Measurements from ENCODE around the gene NACC2.
A peak's percentile ranks its signal among the peaks of the same experiment; 100 is the strongest.
"Not testable (repeated sequence)": the region's sequence is repeated elsewhere in the genome, so short reads cannot be mapped to it uniquely, and the experiment has no call there.

The NACC2 gene

GRCh38 chr9:135973277-135974219, 121.5 kb downstream of the NACC2 start:
- DNase-seq = no peak

GRCh38 chr9:135971892-135972291, 123.2 kb downstream of the NACC2 start:
- DNase-seq = no peak

GRCh38 chr9:135971111-135971766, 123.8 kb downstream of the NACC2 start:
- DNase-seq = peak; percentile 43

GRCh38 chr9:135970128-135970815, 124.8 kb downstream of the NACC2 start:
- DNase-seq = no peak

GRCh38 chr9:135969064-135969683, 125.9 kb downstream of the NACC2 start:
- DNase-seq = no peak

GRCh38 chr9:135968601-135969000, 126.5 kb downstream of the NACC2 start:
- DNase-seq = no peak

GRCh38 chr9:135968083-135968476, 127.0 kb downstream of the NACC2 start:
- no peak for DNase-seq

GRCh38 chr9:135966916-135967260, 128.2 kb downstream of the NACC2 start:
- DNase-seq = not testable (repeated sequence)

- no peak for DNase-seq
These were observed 129.8 kb downstream of the NACC2 start for GRCh38 chr9:135965124-135965756.

- DNase-seq = no peak
These were observed 131.2 kb downstream of the NACC2 start for GRCh38 chr9:135963938-135964337.

GRCh38 chr9:135963338-135963737, 131.8 kb downstream of the NACC2 start:
- DNase-seq = no peak

- DNase-seq = no peak
These were observed 132.3 kb downstream of the NACC2 start for GRCh38 chr9:135962696-135963307.

GRCh38 chr9:135961811-135962695, 133.0 kb downstream of the NACC2 start:
- no peak for DNase-seq

GRCh38 chr9:135961277-135961715, 133.8 kb downstream of the NACC2 start, which contains the start of gene UBAC1:
UBAC1 (minus strand) TSS chr9:135961373; CDS start chr9:135961162, 211 bp downstream.
- peak; percentile 93 for DNase-seq

- no peak for DNase-seq
These were observed 134.4 kb downstream of the NACC2 start for GRCh38 chr9:135960411-135961276.

GRCh38 chr9:135959814-135960213, 135.3 kb downstream of the NACC2 start:
- no peak for DNase-seq

- no peak for DNase-seq
These were observed 136.6 kb downstream of the NACC2 start for GRCh38 chr9:135958485-135958884.

- DNase-seq = no peak
These were observed 137.7 kb downstream of the NACC2 start for GRCh38 chr9:135957431-135957830.

- no peak for DNase-seq
These were observed 138.3 kb downstream of the NACC2 start for GRCh38 chr9:135956802-135957174.

Measured in fibroblast of upper back skin (primary cell).